ENCODE data around the gene RBMS1.

The RBMS1 gene

DNA sequence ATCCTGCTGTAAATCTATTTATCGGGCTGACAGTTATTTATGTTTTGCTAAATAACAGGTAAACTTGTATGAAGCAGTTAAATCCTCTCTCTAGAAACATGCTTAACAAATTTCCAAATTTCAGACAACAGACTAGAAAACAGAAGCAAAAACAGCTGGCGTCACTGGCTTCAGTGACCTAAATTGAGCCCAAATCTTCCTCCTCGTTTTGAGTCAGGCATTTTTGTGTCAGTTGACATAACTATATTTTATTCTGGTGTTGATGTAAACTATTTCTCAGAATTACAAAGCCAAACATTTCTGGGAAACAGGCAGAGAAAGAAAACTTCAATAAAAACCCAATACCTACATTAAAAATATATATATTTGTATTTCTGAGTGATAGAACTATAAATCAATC is 21.7 kb downstream of the RBMS1 start:
- Histone ChIP-seq H3K27ac (ENCODE audit: low read length) (no peak overlapping the region), H3K36me3 (replicated peaks; ENCODE audit: insufficient read depth, low read length) (no peaks in the 10 kb centered on the region), H3K4me1 (ENCODE audit: low read length) (no peaks in the 10 kb centered on the region), H2AFZ (ENCODE audit: low read length) (no peak overlapping the region), H3K4me3 (ENCODE audit: low read length) (no peak overlapping the region), H3F3A (ENCODE audit: insufficient read depth, low read length) (no peaks in the 10 kb centered on the region), H3K9me3 (replicated peaks; ENCODE audit: insufficient read depth, low read length) (no peaks in the 10 kb centered on the region), H3K79me2 (ENCODE audit: low read length) (peaks cover 5% of the 10 kb centered on the region; the same call in 1 of the 2 replicates), H3K9ac (ENCODE audit: low read length) (no peak overlapping the region), H3K9me2 (replicated peaks; ENCODE audit: insufficient read depth, low read length) (no peaks in the 10 kb centered on the region), H4K20me1 (ENCODE audit: insufficient read depth, low read length) (no peaks in the 10 kb centered on the region), H3K4me2 (ENCODE audit: low read depth, low read length) (no peak overlapping the region), H3K27me3 (replicated peaks; ENCODE audit: insufficient read depth, low read length) (no peaks in the 10 kb centered on the region)
- DNase-seq: no peak
- TF ChIP-seq EZH2 (optimal IDR thresholded peaks at IDR 0.05; ENCODE audit: low read depth, low read length) (no peak), EZH2phosphoT487 (IDR thresholded peaks at IDR 0.05; ENCODE audit: low read length) (no peak)
- TF ChIP-seq, protein P1, sequence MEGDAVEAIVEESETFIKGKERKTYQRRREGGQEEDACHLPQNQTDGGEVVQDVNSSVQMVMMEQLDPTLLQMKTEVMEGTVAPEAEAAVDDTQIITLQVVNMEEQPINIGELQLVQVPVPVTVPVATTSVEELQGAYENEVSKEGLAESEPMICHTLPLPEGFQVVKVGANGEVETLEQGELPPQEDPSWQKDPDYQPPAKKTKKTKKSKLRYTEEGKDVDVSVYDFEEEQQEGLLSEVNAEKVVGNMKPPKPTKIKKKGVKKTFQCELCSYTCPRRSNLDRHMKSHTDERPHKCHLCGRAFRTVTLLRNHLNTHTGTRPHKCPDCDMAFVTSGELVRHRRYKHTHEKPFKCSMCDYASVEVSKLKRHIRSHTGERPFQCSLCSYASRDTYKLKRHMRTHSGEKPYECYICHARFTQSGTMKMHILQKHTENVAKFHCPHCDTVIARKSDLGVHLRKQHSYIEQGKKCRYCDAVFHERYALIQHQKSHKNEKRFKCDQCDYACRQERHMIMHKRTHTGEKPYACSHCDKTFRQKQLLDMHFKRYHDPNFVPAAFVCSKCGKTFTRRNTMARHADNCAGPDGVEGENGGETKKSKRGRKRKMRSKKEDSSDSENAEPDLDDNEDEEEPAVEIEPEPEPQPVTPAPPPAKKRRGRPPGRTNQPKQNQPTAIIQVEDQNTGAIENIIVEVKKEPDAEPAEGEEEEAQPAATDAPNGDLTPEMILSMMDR (IDR thresholded peaks at IDR 0.05; ENCODE audit: low read length): no peak

DNA sequence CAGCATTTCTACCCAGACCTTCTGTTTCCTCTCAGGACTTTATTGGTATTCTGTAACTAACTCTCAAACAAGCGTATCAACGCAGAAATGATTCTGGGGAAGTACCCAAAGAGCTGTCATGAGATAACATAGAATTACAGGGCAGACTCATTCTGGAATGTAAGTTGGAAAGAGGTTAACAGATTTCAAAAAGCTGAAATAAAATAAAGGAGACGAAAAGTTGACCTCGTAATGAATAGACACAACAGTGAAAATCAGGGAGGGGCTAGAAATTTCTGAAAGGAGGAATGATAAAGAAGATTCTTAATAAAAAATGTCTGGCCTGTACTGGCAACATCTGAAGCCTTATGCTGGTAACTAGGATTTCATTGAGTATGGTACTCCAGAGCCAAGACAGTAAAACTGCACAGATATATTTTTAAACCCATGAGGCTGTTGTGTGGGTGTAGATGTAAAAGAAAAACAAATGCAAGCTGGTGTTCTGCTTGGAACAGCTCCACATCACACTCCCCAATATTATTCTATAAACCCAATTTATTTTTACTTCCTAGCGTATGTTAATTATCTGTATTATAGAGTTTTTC is 23.9 kb downstream of the RBMS1 start:
- no peaks in the 10 kb centered on the region for H4K20me1 ChIP-seq (ENCODE audit: insufficient read depth, low read length)
- no peak overlapping the region for H3K4me2 ChIP-seq (ENCODE audit: low read depth, low read length)
- H3K4me1 ChIP-seq (ENCODE audit: low read length): no peaks in the 10 kb centered on the region
- no peaks in the 10 kb centered on the region for H3K9me3 ChIP-seq (replicated peaks; ENCODE audit: insufficient read depth, low read length)
- H2AFZ ChIP-seq (ENCODE audit: low read length): no peak overlapping the region
- TF ChIP-seq, protein P1 (IDR thresholded peaks at IDR 0.05; ENCODE audit: low read length): no peak
- TF ChIP-seq EZH2phosphoT487 (IDR thresholded peaks at IDR 0.05; ENCODE audit: low read length): no peak
- no peak for TF ChIP-seq EZH2 (optimal IDR thresholded peaks at IDR 0.05; ENCODE audit: low read depth, low read length)
- H3K27ac ChIP-seq (ENCODE audit: low read length): no peak overlapping the region
- no peaks in the 10 kb centered on the region for H3K79me2 ChIP-seq (ENCODE audit: low read length)
- H3K9ac ChIP-seq (ENCODE audit: low read length): no peak overlapping the region
- no peaks in the 10 kb centered on the region for H3F3A ChIP-seq (ENCODE audit: insufficient read depth, low read length)
- no peaks in the 10 kb centered on the region for H3K36me3 ChIP-seq (replicated peaks; ENCODE audit: insufficient read depth, low read length)
- no peak overlapping the region for H3K4me3 ChIP-seq (ENCODE audit: low read length)
- no peak for DNase-seq
- no peaks in the 10 kb centered on the region for H3K27me3 ChIP-seq (replicated peaks; ENCODE audit: insufficient read depth, low read length)
- no peaks in the 10 kb centered on the region for H3K9me2 ChIP-seq (replicated peaks; ENCODE audit: insufficient read depth, low read length)

DNA sequence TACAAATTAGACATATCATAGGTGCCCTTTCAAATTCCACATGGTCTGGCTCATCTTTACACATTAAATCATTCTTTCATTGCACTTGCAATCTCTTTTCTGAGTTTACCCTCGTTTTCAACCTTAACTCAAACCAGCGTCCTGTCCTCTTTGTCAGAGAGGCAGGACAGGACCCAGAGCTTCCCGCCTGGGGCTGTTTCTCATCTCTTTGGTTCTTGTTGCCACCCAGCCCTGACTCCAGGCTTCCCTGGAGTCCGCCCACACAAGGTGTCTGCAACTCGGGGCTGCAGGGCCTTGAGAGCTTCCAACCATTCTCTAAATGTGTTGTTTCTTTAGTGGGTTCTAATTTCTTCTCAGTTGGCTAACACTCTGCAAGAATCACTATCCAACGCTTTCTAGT is 24.4 kb downstream of the RBMS1 start:
- no peaks in the 10 kb centered on the region for H3K79me2 ChIP-seq (ENCODE audit: low read length)
- no peaks in the 10 kb centered on the region for H3K9me2 ChIP-seq (replicated peaks; ENCODE audit: insufficient read depth, low read length)
- no peak for DNase-seq
- no peak overlapping the region for H3K4me2 ChIP-seq (ENCODE audit: low read depth, low read length)
- H3K9me3 ChIP-seq (replicated peaks; ENCODE audit: insufficient read depth, low read length): no peaks in the 10 kb centered on the region
- H3K36me3 ChIP-seq (replicated peaks; ENCODE audit: insufficient read depth, low read length): no peaks in the 10 kb centered on the region
- TF ChIP-seq EZH2 (optimal IDR thresholded peaks at IDR 0.05; ENCODE audit: low read depth, low read length): no peak
- no peaks in the 10 kb centered on the region for H4K20me1 ChIP-seq (ENCODE audit: insufficient read depth, low read length)
- H3K4me1 ChIP-seq (ENCODE audit: low read length): no peaks in the 10 kb centered on the region
- no peak overlapping the region for H2AFZ ChIP-seq (ENCODE audit: low read length)
- no peak overlapping the region for H3K27ac ChIP-seq (ENCODE audit: low read length)
- H3K9ac ChIP-seq (ENCODE audit: low read length): no peak overlapping the region
- no peaks in the 10 kb centered on the region for H3F3A ChIP-seq (ENCODE audit: insufficient read depth, low read length)
- H3K4me3 ChIP-seq (ENCODE audit: low read length): no peak overlapping the region
- H3K27me3 ChIP-seq (replicated peaks; ENCODE audit: insufficient read depth, low read length): no peaks in the 10 kb centered on the region

DNA sequence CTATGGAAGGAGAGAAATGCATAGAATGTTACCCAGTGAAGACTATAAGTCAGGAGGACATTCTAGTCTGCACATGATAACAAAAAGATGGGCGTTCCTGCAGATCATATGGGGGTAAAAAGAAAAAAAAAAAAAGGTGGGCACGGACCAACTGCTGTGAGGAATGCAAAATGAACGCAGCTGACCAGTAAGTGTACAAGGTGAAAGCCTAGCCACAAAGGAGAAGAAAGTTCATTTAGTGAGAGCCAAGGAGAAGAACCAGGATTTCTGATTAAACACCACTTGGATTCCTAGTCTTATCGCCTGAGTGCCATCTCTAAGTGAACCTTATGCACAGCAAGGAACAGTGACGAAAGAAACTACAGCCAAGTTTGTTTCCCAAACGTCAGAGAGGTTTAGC is 26.5 kb downstream of the RBMS1 start:
- H2AFZ ChIP-seq (ENCODE audit: low read length): no peak overlapping the region
- H3K9me3 ChIP-seq (replicated peaks; ENCODE audit: insufficient read depth, low read length): no peaks in the 10 kb centered on the region
- DNase-seq: no peak
- H3F3A ChIP-seq (ENCODE audit: insufficient read depth, low read length): no peaks in the 10 kb centered on the region
- no peaks in the 10 kb centered on the region for H3K79me2 ChIP-seq (ENCODE audit: low read length)
- no peaks in the 10 kb centered on the region for H3K27me3 ChIP-seq (replicated peaks; ENCODE audit: insufficient read depth, low read length)
- no peaks in the 10 kb centered on the region for H3K4me1 ChIP-seq (ENCODE audit: low read length)
- no peak overlapping the region for H3K4me2 ChIP-seq (ENCODE audit: low read depth, low read length)
- no peaks in the 10 kb centered on the region for H4K20me1 ChIP-seq (ENCODE audit: insufficient read depth, low read length)
- no peaks in the 10 kb centered on the region for H3K36me3 ChIP-seq (replicated peaks; ENCODE audit: insufficient read depth, low read length)
- H3K9ac ChIP-seq (ENCODE audit: low read length): no peak overlapping the region
- H3K9me2 ChIP-seq (replicated peaks; ENCODE audit: insufficient read depth, low read length): no peaks in the 10 kb centered on the region
- H3K4me3 ChIP-seq (ENCODE audit: low read length): no peak overlapping the region
- TF ChIP-seq EZH2 (optimal IDR thresholded peaks at IDR 0.05; ENCODE audit: low read depth, low read length) (no peak), EZH2phosphoT487 (IDR thresholded peaks at IDR 0.05; ENCODE audit: low read length) (no peak)
- TF ChIP-seq, protein P1 (IDR thresholded peaks at IDR 0.05; ENCODE audit: low read length): no peak
- H3K27ac ChIP-seq (ENCODE audit: low read length): no peak overlapping the region

All from MM.1S (cell line).